K562 (cell line): Measurements from ENCODE around the gene THYN1. TPM values are rescaled to one million over a fixed set of nuclear protein-coding genes. Genes with fewer than 3 reads are reported as not detected.

Source experiments
- DPF2 ChIP-seq: fragments of 450-650 bp; IDR thresholded peaks from 2 replicates; pipeline ENCODE4 v1.6.1; 2016
- EP400 ChIP-seq: fragments of 450-650 bp; IDR thresholded peaks from 2 replicates; pipeline ENCODE4 v1.6.1; 2017; ENCODE audit warnings: antibody characterized with exemption, mild to moderate bottlenecking, moderate library complexity
- GABPA ChIP-seq: fragments of 200-800 bp; sonication (Bioruptor generic); conservative IDR thresholded peaks from 2 replicates; pipeline ENCODE4 v1.6.1; 2016; ENCODE audit warnings: low read depth, missing genetic modification characterization, missing compliant biosample characterization
- GTF3C2 ChIP-seq: IDR thresholded peaks from 3 replicates; pipeline ENCODE4 v1.6.1; 2011; ENCODE audit warnings: borderline replicate concordance, mild to moderate bottlenecking, moderate library complexity; ENCODE audit not compliant: insufficient read length; ENCODE audit errors: extremely low read depth
- RBM17 ChIP-seq: fragments of 200-400 bp; formaldehyde crosslinking; IDR thresholded peaks from 2 replicates; pipeline ENCODE4 v1.6.1; 2017; ENCODE audit warnings: low read depth, mild to moderate bottlenecking, low read length, borderline replicate concordance
- SIRT6 ChIP-seq: IDR thresholded peaks from one replicate; pipeline ENCODE4 v1.6.1; 2012; ENCODE audit warnings: low read depth, mild to moderate bottlenecking, control low read depth, inconsistent platforms, low read length, moderate library complexity
- SP2 ChIP-seq: IDR thresholded peaks from 2 replicates; pipeline ENCODE4 v1.6.1; 2011; ENCODE audit warnings: mild to moderate bottlenecking, low read depth, low read length, moderate library complexity; ENCODE audit not compliant: poor library complexity, severe bottlenecking; ENCODE audit errors: extremely low read depth
- ZNF277 ChIP-seq: fragments of 250-450 bp; sonication (Bioruptor Pico); IDR thresholded peaks from 2 replicates; pipeline ENCODE4 v1.8.0; 2022; ENCODE audit warnings: inconsistent platforms, mild to moderate bottlenecking, moderate library complexity, borderline replicate concordance
- polyA plus RNA-seq, 8 experiments: library from polyadenylated mRNA; depleted of rRNA in 4 of 8; stranded (reverse) in 5 of 8; unstranded in 3 of 8; fragments of >200 nt; fragmentation: Nextera tagmentation in 2 of 8; fragmentation: Illumina TruSeq in 1 of 8; extraction: Ambion mirVana in 2 of 8; extraction: Trizol in 1 of 8; gene quantifications; 2 replicates each; pipeline versions ENCODE4 v1.2.1 to v1.2.3, GENCODE V29; 2011 to 2014; ENCODE audit warnings: inconsistent platforms in 1 of 8, missing spikeins in 1 of 8
- total RNA-seq, 7 experiments: library from RNA; depleted of rRNA in 6 of 7; stranded (reverse); fragments of >200 nt in 6 of 7; fragmentation: Illumina TruSeq in 2 of 7; extraction: Trizol in 2 of 7; gene quantifications; 2 replicates each; pipeline versions ENCODE4 v1.2.1 to v1.2.3, GENCODE V29; 2011 to 2021; ENCODE audit warnings: low replicate concordance in 1 of 7
- TF ChIP-seq, protein P1 (sequence below): fragments of 450-650 bp; IDR thresholded peaks from 2 replicates; pipeline ENCODE4 v1.6.1; 2016
- TF ChIP-seq, protein P2 (sequence below): fragments of 250-450 bp; sonication (Bioruptor Pico); IDR thresholded peaks from 2 replicates; pipeline ENCODE4 v1.5.0; 2021

THYN1 gene
- total and polyA plus RNA-seq, 9 of the 15 experiments (the other 6 are each of a cell fraction or from before 2014, with no cell fraction given): 54.9 to 279 (median 104) TPM

GRCh38 chr11:134223836-134224709, 29.1 kb downstream of the THYN1 start, which contains the start of the genes NCAPD3 and VPS26B (continued):
- no peak for TF ChIP-seq GTF3C2
- TF ChIP-seq GABPA: peak; percentile 81
- no peak for TF ChIP-seq SIRT6
- peak; percentile 58 for TF ChIP-seq SP2
- TF ChIP-seq EP400: peak; percentile 96
- TF ChIP-seq, protein P1, sequence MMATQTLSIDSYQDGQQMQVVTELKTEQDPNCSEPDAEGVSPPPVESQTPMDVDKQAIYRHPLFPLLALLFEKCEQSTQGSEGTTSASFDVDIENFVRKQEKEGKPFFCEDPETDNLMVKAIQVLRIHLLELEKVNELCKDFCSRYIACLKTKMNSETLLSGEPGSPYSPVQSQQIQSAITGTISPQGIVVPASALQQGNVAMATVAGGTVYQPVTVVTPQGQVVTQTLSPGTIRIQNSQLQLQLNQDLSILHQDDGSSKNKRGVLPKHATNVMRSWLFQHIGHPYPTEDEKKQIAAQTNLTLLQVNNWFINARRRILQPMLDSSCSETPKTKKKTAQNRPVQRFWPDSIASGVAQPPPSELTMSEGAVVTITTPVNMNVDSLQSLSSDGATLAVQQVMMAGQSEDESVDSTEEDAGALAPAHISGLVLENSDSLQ: peak; percentile 67; the same call in 1 of the 2 replicates
- TF ChIP-seq, protein P2, sequence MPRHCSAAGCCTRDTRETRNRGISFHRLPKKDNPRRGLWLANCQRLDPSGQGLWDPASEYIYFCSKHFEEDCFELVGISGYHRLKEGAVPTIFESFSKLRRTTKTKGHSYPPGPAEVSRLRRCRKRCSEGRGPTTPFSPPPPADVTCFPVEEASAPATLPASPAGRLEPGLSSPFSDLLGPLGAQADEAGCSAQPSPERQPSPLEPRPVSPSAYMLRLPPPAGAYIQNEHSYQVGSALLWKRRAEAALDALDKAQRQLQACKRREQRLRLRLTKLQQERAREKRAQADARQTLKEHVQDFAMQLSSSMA (CRISPR knock-in tag): 0 out of 2 replicates have a peak, but pooled peaks have one; percentile 49
- TF ChIP-seq ZNF277 (CRISPR knock-in tag): no peak
- peak; percentile 37; the same call in 1 of the 2 replicates for TF ChIP-seq DPF2
- TF ChIP-seq RBM17: no peak
